ENCODE data around the gene ARFGEF3.

GRCh38 chr6:138278326-138278725, 116.6 kb downstream of the ARFGEF3 start:
- TF ChIP-seq CTCF (IDR thresholded peaks at IDR 0.05): peak; percentile 15; the same call in 1 of the 2 replicates
- TF ChIP-seq ZFX (IDR thresholded peaks at IDR 0.05; ENCODE audit: borderline replicate concordance): no peak

Measured in 22Rv1 (cell line).